HG02623 (cell line): ENCODE results near the gene SCMH1.
"Not testable (repeated sequence)": the region's sequence is repeated elsewhere in the genome, so short reads cannot be mapped to it uniquely, and the experiment has no call there.

Experiments
- ATAC-seq: cut with Tn5 transposase; IDR thresholded peaks from one replicate; pipeline ENCODE4 v1.9.1; 2021; ENCODE audit warnings: moderate library complexity; ENCODE audit not compliant: unreplicated experiment

SCMH1 gene

DNA sequence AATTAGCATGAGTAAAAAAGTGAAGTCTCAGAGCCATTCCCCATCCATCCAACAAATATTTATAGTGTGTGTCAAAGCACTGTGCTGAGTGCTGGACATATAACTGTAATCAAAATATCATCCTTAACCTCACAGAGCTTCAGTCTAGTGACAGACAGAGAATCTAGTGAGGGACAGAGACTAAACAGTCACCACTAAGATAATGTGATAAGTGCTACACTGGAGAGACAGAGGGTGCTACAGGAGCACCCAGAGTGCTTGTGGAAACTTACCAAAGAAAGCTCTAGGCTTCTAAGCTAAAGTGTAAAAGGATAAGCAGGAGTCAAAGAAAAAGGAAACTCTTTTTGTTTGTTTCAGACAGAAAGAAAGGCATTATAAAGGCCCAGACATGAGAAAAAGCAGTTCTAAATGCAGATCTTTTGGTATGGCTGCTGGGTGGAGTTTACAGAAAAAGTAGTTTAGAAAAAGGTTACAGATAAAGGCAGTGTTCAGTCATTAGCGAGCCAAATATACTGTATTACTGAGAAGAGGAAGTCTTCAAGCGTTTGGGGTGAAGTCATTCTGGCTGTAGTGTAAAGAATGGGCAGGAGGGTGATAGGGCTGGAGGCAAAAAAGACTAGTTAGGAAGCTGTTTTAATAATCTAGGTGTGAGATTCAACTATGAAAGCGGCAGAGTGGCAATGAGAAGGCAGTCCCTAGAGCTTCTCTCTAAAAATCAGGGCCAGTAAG lies 83.8 kb downstream of the SCMH1 start:
- no peak for ATAC-seq

DNA sequence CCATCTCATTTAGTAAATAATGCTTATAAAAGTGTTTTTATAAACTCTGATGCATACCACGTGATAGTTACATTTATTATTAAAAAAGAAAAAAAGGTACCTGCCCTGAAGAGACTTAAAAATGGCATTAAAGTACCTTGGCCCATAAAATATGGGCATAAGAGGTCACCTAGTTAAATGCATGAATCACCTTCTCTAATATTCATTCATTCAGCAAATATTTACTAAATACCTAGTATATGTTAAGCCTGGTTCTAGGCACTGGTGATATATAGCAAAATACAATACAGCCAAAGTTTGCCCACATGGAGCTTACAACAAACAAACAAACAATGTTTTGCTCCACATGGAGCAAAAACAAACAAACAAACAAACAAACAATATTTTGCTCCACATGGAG lies 87.0 kb downstream of the SCMH1 start:
- ATAC-seq: no peak

DNA sequence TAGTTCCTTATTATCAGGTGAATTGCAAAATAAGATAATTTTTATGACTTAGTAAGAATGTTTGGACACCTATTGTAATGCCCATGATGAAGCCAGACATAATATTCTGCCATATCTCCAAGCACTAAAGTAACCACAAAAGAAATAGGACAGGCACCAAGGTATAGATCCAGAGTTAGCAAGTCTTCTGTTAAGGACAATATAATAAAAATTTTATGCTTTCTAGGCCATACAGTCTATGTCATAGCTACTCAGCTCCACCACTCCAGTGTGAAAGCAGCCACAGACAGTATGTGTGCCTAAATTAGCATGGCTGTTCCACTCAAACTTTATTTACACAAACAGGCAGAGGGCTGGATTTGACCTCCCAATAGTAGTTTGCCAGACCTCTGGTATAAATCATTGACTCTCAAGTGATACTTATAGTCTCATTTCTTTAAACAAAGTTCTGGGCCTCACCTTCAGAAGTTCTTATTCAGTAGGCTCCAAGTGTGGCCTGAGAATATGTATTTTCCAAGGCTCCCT lies 88.3 kb downstream of the SCMH1 start:
- no peak for ATAC-seq

DNA sequence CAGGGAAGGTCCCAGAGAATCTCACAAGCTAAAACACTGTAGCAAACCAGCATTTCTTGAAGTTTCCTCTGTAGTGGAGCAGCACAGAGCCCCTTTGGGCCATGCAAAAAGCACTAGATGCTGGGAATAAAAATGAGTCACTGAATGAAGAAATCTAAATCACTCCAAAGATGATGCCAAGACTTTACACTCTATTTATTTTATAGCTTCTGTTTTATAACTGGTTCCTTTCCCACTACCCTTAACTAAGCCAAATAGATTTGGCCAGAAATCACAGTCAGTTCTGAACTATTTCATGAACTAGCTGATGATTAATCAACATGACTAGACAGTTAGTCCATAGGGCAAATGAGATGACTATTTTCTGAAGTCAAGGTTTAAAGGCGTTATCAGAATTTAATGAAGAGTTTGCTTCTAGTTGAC lies 89.5 kb downstream of the SCMH1 start:
- ATAC-seq: no peak

DNA sequence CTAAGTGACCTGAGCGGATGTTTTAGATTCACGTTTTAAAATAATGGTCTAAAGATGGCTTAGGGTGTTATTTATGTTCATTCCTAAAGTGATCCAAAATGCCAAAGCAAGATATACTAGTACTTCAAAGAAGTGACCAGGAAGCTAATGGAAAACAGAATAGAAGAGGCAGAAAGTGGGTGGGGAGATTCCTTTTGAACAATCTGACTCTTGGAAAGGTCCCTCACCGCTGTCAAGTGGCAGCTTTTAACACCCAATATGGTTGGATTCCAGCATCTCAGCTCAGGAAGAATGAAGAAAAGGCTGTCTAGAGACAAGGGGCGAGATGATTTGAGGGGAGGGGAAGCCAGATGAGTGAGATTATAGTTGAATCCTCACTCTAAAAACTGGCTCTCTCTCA lies 90.3 kb downstream of the SCMH1 start:
- ATAC-seq: no peak

DNA sequence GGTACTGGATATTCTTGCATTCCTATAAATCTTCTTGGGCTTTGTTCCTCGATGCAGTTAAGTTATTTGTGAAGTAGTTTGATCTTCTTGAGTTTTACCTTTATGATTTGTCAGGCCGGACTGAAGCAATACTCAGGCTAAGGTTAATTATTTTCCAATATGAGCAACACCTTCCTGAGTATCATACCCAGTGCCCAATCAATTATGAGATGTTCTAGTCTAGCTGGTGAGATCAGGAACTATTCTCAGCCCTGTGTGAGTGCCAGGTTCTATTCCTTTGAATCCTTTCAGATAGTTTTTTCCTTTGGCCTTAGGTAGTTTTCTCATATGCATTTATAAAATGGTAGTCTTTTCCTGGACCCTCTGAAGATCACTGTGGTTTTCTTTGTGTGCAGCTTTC lies 92.5 kb downstream of the SCMH1 start:
- ATAC-seq: no peak

DNA sequence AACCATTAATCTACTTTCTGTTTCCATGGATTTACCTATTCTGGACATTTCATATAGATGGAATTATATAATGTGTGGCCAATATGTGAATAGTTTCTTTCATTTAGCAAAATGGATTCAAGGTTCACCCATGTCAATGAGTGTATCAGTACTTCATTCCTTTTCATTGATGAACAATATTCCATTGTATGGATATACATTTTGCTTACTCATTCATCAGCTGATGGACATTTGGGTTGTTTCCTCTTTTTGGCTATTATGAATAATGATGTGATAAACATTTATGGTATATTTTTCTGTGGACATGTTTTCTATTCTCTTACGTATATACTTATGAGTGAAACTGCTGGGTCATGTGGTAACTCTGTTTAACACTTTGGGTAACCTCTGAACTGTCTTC lies 97.8 kb downstream of the SCMH1 start:
- no peak for ATAC-seq

DNA sequence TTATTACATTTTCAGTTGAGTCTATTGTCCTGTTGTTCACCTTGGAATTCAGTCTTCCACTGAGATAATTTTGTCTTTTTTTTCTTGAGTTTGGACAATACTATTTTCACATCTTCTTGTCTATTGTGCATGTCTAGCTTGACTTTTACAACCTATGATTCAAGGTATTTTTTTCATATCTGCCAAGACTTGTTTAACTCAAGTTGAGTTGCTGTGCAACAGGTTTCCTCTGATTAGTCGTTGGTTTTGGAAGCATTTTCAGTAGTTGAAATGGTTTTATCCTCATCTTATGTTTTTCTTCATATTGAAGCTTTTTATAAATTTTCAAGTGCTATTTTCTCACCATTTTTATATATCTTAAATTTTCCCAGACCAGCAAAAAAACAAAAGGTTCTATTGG lies 103.6 kb downstream of the SCMH1 start:
- no peak for ATAC-seq

DNA sequence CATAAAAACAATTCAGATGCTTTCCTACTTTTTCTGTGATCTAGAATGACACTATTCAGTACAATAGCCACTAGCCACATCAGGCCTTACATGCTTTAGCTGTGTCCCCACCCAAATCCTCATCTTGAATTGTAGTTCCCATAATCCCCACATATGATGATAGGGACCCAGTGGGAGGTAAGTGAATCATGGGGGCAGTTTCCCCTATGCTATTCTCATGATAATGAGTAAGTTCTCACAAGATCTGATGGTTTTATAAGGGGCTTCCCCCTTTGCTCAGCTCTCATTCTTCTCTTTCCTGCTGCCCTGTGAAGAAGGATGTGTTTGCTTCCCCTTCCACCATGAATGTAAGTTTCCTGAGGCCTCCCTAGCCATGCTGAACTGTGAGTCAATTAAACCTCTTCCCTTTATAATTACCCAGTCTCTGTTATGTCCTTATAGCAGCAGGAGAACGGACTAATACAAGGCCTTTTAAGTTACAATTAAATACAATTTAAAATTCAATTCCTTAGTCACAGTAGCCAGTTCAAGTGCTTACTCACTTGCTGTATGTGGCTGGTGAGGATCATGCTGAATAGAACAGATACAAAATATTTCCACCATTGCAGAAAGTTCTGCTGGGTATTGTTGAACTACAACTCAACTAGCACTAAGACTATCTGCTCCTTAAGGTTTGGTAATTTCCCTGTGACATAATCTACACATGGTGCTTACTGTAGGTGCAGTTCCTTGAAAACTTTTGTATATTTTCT lies 106.7 kb downstream of the SCMH1 start:
- ATAC-seq: no peak

DNA sequence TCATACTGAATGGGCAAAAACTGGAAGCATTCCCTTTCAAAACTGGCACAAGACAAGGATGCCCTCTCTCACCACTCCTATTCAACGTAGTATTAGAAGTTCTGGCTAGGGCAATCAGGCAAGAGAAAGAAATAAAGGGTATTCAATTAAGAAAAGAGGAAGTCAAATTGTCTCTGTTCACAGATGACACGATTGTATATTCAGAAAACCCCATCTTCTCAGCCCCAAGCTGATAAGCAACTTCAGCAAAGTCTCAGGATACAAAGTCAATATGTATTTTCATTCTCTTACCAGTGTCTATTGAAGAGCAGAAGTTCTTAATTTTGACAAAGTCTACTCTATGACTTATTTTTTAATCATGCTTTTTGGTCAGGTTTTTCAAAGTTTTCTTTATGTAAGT lies 107.8 kb downstream of the SCMH1 start:
- ATAC-seq: not testable (repeated sequence)

DNA sequence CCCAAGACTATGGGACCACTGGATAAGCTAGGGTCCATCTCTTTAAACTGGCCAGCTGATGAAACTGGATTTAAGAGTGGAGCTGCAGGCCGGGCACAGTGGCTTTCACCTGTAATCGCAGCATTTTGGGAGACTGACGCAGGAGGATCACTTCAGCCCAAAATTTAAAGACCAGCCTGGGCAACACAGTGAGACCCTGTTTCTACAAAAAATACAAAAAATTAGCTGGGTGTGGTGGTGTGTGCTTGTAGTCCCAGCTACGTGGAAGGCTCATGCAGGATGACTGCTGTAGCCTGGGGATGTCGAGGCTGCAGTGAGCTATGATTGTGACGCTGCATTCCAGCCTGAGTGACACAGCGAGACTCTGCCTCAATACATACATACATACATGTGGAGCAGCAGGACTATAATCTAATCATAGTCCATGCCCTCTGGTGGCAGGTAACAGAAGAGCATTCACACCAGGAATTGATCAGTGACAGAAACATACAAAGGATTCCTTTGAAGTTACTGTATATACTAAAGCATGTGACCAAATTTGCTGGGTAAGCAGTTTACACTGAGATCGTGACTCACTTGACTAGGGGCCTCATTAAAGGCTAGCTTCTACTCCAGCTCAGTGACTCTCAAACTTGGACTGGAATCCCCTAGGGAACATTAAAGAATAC lies 119.1 kb downstream of the SCMH1 start:
- no peak for ATAC-seq

DNA sequence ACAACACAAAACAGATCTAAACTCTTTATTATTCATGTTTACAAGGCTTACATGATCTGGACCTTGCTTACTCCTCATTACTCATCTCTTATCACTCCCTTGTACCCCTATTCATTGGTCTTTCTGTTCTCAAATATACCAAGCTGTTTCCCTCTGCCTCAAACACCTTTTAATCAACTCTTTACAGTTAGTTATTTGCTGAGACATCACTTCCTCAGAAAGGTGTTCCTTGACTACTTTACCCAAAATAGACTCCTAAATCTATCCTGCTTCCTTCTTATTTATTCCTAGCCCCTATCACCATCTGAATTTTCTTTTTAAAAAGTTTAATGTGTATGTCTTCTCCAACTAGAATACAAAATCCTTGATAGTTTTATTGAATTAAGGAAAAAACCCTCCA lies 120.0 kb downstream of the SCMH1 start:
- ATAC-seq: no peak

DNA sequence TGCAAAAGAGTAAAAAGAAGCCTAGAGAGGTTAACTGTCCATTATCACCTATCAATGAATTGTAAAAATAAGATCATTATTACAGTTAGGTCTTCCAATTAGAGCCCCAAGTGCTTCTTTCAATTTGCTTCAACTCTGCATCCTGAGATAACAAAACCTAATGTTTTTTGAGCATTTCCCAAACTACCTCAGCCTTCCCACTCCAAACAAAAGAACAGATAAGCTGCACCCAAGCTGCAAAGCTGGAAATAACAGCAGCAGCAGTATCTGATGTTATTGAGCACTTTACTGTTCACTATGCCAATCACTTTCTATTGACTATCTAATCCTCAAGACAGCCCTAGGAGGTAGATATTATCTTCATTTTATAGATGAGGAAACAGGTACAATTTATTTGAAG lies 123.5 kb downstream of the SCMH1 start:
- no peak for ATAC-seq

DNA sequence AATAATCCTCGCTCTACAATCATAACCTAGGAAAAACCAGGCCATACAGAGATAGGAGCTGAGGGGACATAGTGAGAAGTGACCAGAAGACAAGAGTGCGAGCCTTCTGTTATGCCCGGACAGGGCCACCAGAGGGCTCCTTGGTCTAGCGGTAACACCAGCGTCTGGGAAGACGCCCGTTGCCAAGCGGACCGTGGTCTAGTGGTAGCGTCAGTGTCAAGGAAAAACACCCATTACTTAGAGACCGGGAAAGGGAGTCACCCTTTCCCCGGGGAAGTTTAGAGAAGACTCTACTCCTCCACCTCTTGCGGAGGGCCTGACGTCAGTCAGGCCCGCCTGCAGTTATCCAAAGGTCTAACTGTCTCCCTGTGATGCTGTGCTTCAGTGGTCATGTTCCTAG lies 124.9 kb downstream of the SCMH1 start:
- ATAC-seq: not testable (repeated sequence)

DNA sequence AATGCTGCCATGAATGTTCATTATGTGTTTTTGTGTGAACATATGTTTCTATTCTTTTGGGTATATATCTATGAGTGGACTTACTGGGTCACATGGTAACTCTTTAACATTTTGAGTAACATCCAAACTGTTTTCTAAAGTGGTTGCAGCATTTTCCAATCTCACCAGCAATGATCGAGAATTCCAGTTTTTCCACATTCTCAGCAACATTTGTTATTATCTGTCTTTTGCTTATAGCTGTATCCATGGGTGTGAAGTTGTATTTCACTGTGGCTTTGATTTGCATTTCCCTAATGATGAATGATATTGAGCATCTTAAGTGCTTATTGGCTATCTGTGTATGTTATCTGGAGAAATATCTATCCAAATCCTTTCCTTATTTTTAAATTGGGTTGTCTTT lies 131.4 kb downstream of the SCMH1 start:
- no peak for ATAC-seq

DNA sequence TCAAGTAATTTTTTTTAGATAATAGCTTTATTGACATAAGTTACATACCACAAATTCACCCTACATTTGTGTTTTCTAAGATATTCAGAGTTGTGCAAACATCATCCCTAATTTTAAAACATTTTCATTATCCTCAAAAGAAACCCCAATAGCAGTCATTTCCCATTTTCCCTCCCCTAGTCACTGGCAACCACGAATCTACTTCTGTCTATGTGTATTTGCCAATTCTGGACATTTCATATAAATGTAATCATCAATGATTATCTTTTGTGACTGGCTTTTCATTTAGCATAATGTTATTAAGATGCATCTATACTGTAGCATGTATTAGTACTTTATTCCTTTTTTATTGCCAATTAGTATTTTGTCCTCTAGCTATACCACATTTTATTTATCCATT lies 131.8 kb downstream of the SCMH1 start:
- ATAC-seq: no peak

DNA sequence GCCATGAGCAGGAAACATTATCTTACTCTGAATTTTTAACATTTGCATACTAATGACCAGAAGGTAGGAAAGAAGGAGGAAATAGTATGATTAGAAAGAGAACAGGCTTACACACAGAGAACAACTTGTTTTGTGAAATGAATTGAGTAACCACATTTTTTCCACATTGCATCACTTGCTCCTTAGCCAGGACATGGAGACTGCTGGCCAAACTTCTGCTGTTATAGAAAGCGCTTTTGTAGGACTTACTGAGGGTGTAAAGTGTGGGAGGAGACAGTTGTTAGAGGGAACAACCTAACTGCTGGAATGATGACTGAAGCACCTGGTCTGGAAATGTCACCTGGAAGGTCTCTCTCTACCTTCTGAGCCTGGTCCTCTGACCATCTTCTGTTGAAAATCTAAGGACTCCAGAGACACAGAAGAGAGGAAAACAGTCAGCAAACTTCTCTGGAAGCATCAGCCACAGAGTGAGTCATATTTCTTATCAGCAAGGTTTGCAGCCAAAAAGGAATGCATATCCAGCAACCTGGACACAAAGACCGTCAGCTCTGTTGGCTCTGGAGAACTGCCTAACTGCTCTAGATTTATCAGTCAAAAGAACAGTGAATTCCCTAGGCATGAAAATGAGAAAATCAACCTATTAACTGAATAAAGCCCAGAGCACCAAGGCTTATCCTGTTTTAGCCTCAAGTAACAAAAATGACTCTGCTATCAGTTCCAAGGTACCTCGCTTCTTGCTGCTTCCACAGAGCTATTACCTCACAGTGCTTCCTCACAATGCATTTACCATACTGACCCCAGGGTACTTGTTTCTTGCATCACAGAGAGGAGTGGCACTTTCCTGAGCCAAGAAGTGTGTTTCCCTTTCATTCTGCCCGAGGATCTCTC lies 132.6 kb downstream of the SCMH1 start:
- ATAC-seq: no peak

DNA sequence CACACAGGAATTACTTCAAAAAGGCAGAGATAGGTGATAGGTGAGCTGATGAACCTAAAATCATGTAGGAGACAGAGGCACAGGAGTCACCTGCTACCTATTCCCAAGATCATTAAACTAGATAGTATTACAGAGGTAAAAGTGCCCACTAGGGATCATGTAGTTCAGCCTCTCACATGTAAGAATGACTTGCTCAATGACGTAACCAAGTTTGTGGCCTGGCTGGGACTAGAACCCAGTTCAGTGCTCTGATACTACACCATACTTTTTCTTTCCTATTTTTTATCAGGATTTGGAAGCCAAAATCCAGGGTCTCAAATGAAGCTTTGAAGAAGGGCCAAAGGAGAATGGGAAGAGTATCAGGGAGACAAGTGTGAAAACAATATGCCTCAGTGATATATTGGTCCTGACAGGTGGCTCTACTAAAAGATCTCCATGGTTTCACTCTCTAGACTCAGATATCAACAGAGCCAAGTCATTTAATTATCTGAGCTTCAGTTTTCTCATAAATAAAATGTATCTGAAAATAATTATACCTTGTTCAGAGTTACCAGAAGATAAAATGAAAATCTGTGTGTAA lies 133.3 kb downstream of the SCMH1 start:
- ATAC-seq: no peak

DNA sequence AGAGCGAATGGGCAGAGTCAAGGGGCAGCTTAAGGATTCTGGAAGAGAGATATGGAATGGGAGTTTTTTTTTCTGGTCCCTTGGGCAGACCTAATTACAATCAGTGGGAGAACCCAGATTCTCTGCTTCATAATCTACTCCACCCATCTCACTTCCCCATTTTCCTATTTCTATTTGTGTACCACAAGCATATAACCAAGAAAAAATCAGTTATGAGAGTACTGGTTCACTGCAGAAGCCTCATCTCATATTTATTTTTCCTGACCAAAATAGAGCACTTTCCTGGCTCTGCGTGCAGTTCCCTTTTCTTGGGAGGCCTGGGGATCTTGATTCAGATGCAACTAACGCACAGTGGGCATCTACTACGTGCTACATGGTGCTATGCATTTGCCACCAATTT lies 138.3 kb downstream of the SCMH1 start:
- ATAC-seq: no peak

DNA sequence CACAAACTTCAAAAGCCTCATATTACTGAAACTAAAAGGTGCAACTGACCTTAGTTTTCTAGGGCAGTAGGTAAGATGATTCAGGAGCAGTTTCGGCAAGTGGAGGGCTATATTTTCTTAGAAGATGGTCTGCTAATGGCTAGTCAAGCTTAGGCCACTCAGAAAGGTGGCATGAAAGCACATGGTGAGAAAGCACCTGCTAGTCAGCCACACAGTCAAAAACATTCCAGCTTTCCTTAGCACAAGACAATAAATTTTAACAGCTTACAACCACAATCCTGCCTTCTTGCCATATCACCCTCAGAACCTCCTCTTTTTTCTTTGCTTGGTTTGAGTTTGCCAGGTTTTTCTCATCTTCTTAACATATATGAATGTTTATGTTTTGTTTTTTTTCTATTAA lies 139.5 kb downstream of the SCMH1 start:
- no peak for ATAC-seq
